Mesenteric fat pad (tissue), 1 donor: Measurements from ENCODE around the gene SERINC4. TPM values are rescaled to one million over a fixed set of nuclear protein-coding genes. Genes with fewer than 3 reads are reported as not detected.
"Not testable (repeated sequence)": the region's sequence is repeated elsewhere in the genome, so short reads cannot be mapped to it uniquely, and the experiment has no call there.

Experiments used
- DNase-seq: peaks from one replicate; pipeline ENCODE4 v3.0.0-alpha.2; 2020; ENCODE audit warnings: low spot score
- microRNA-seq: library from miRNA; unstranded; fragments of <30 nt; microRNA quantifications from one replicate; pipeline ENCODE4 v1.2.0, GENCODE V29; 2020; ENCODE audit warnings: borderline number of aligned reads
- total RNA-seq: library from RNA; stranded (reverse); fragmentation: NEBNext Ultra II Directional; extraction: Animal tissue kit (Norgen Biotek cat#: 25700); gene quantifications from one replicate; pipeline ENCODE4 v1.2.1, GENCODE V29; 2021
- donor health status: DM: yes; HTN: yes; CAD: no.

Gene SERINC4
- total RNA-seq, 1 donor from 2014 or later, result 0.22 TPM

- DNase-seq, result no peak
Measured at GRCh38 chr15:43763819-43764446, 36.1 kb downstream of the SERINC4 start.

GRCh38 chr15:43762824-43763223 is 37.2 kb downstream of the SERINC4 start:
- DNase-seq, result no peak

GRCh38 chr15:43751885-43752284 is 48.1 kb downstream of the SERINC4 start:
- no peak for DNase-seq

GRCh38 chr15:43749690-43750345 is 50.2 kb downstream of the SERINC4 start:
- no peak for DNase-seq

- DNase-seq, result no peak
Measured at GRCh38 chr15:43748376-43748775, 51.6 kb downstream of the SERINC4 start.

- not testable (repeated sequence) for DNase-seq
Measured at GRCh38 chr15:43746903-43747309, 53.1 kb downstream of the SERINC4 start.

GRCh38 chr15:43746245-43746902 is 53.6 kb downstream of the SERINC4 start, which contains the start of gene PDIA3:
TSS of gene PDIA3 (plus strand) at chr15:43746438. CDS start at chr15:43746540, 102 bp downstream.
- peak; percentile 98 for DNase-seq

Small RNA genes within 50 kb of the gene (microRNA-seq; reads per million reads assigned to microRNA genes)
- gene MIR1282, result not detected

Other genes with a start within 250 kb of the SERINC4 start
- gene PPIP5K1, start 210.0 kb downstream of the SERINC4 start, total RNA-seq, result 63.5 TPM
- gene CKMT1B, start 206.2 kb downstream of the SERINC4 start, total RNA-seq, result 2.2 TPM
- gene STRC, start 181.4 kb downstream of the SERINC4 start, total RNA-seq, result 0.10 TPM
- 5.2 TPM for gene CATSPER2, start 151.4 kb downstream of the SERINC4 start, total RNA-seq
- 2.6 TPM for gene CKMT1A, start 106.4 kb downstream of the SERINC4 start, total RNA-seq
- gene PDIA3, start 53.8 kb downstream of the SERINC4 start, total RNA-seq, result 295 TPM
- 2.0 TPM for gene ELL3, start 23.3 kb downstream of the SERINC4 start, total RNA-seq
- 932 TPM for gene SERF2, start 7.9 kb downstream of the SERINC4 start, total RNA-seq
- gene HYPK, start 379 bp upstream of the SERINC4 start, total RNA-seq, result 18.0 TPM
- gene MFAP1, start 24.5 kb upstream of the SERINC4 start, total RNA-seq, result 17.9 TPM
- gene WDR76, start 26.8 kb upstream of the SERINC4 start, total RNA-seq, result 2.2 TPM